Spleen (tissue), 11 donors: ENCODE results near the gene MEIS2. TPM values are rescaled to one million over a fixed set of nuclear protein-coding genes. Genes with fewer than 3 reads are reported as not detected.

Experiments
- DNase-seq: peaks from one replicate; pipeline ENCODE4 v3.0.0-alpha.2; 2020
- H3K27ac ChIP-seq, 8 donors: fragments of 200-600 bp; sonication (generic) in 7 of 8; 1 replicate in 4 of 8; 2 replicates in 4 of 8; pipeline versions ENCODE4 v1.5.0 to v1.8.0; 2016 to 2021; ENCODE audit warnings: inconsistent platforms in 4 of 8, mild to moderate bottlenecking in 4 of 8, moderate library complexity in 1 of 8
- H3K27me3 ChIP-seq, 7 donors: fragments of 200-600 bp; sonication (generic) in 6 of 7; replicated peaks in 1 of 7; 1 replicate in 4 of 7; 2 replicates in 3 of 7; pipeline versions ENCODE4 v1.5.0 to v1.8.0; 2016 to 2021; ENCODE audit warnings: inconsistent platforms in 3 of 7, mild to moderate bottlenecking in 1 of 7
- H3K36me3 ChIP-seq, 6 donors: fragments of 200-600 bp; sonication (generic) in 5 of 6; 1 replicate in 4 of 6; 2 replicates in 2 of 6; pipeline versions ENCODE4 v1.5.0 to v1.8.0; 2016 to 2021; ENCODE audit warnings: inconsistent platforms in 2 of 6
- H3K4me1 ChIP-seq, 6 donors: fragments of 200-600 bp; sonication (generic) in 5 of 6; 1 replicate in 3 of 6; 2 replicates in 3 of 6; pipeline versions ENCODE4 v1.5.0 to v1.8.0; 2016 to 2021; ENCODE audit warnings: inconsistent platforms in 3 of 6
- H3K4me3 ChIP-seq, 8 donors: fragments of 200-600 bp; sonication (generic) in 7 of 8; 1 replicate in 4 of 8; 2 replicates in 4 of 8; pipeline versions ENCODE4 v1.5.0 to v1.8.0; 2016 to 2021; ENCODE audit warnings: inconsistent platforms in 4 of 8, mild to moderate bottlenecking in 4 of 8, moderate library complexity in 2 of 8
- H3K9me3 ChIP-seq, 8 donors: fragments of 200-600 bp; sonication (generic) in 7 of 8; 1 replicate in 4 of 8; 2 replicates in 4 of 8; pipeline versions ENCODE4 v1.5.0 to v1.8.0; 2016 to 2021; ENCODE audit warnings: inconsistent platforms in 4 of 8
- POLR2A ChIP-seq, 3 donors: fragments of 450-650 bp; IDR thresholded peaks; one replicate each; pipeline ENCODE4 v1.5.1; 2017; ENCODE audit warnings: antibody characterized with exemption in 3 of 3, mild to moderate bottlenecking in 1 of 3
- POLR2AphosphoS5 ChIP-seq, 3 donors: sonication (generic); formaldehyde crosslinking; IDR thresholded peaks; one replicate each; pipeline ENCODE4 v1.5.1; 2017; ENCODE audit warnings: antibody characterized with exemption in 3 of 3
- WGBS, 5 donors: extraction: QIAGEN DNeasy Blood & Tissue Kit in 3 of 5; methylation state at CpG; one replicate each; pipeline versions ENCODE4 v1.1.5 to v1.1.7; 2013 to 2018; 5-methylcytosine and 5-hydroxymethylcytosine counted together
- intact Hi-C: fragments of 100-400 bp; cut with DNase I; formaldehyde crosslinking; loops from one replicate; pipeline ENCODE4 v1.15.0; 2023; ENCODE audit warnings: low total_unique reads
- polyA plus RNA-seq, 3 donors: library from polyadenylated mRNA; stranded (reverse); fragments of 200-250 nt; gene quantifications; one replicate each; pipeline ENCODE4 v1.2.1, GENCODE V29; 2013
- total RNA-seq, 7 donors: library from RNA; depleted of rRNA in 3 of 7; stranded (reverse); fragments of >200 nt in 3 of 7; fragmentation: NEBNext Ultra II Directional in 4 of 7; extraction: Animal tissue kit (Norgen Biotek cat#: 25700) in 4 of 7; gene quantifications; one replicate each; pipeline versions ENCODE4 v1.1.0 to v1.2.1, GENCODE V29; 2016 to 2021
- TF ChIP-seq, protein P1 (sequence below), 11 experiments: fragments of 200-600 bp in 7 of 11; fragments of 450-650 bp in 4 of 11; sonication (generic) in 4 of 11; IDR thresholded peaks in 8 of 11; conservative IDR thresholded peaks in 3 of 11; 1 replicate in 7 of 11; 2 replicates in 4 of 11; pipeline versions ENCODE4 v1.4.0 to v1.8.0; 2016 to 2021; ENCODE audit warnings: antibody characterized with exemption in 11 of 11, inconsistent platforms in 4 of 11, mild to moderate bottlenecking in 1 of 11
- donor health status: healthy with polysubstance abuse.
- donor health status: DM: no; HTN: no; CAD: no; lungs with moderate emphysema.
- donor health status: DM: no; HTN: no; CAD: no.
- donor health status: Bipolar disorder and iron deficiency.
- donor health status: healthy.
- donor health status: DM: no; HTN: no; CAD: no.
- donor health status: DM: yes; HTN: yes; CAD: no.

Gene MEIS2
- total and polyA plus RNA-seq, 10 donors = 2.6 to 57.2 (median 23.5) TPM

- 88 to 100% (median 96%) methylated on average over 1 of the region's 1 CpG for WGBS, 5 donors
- TF ChIP-seq POLR2A (IDR thresholded peaks at IDR 0.05) = no peak
- TF ChIP-seq, protein P1, sequence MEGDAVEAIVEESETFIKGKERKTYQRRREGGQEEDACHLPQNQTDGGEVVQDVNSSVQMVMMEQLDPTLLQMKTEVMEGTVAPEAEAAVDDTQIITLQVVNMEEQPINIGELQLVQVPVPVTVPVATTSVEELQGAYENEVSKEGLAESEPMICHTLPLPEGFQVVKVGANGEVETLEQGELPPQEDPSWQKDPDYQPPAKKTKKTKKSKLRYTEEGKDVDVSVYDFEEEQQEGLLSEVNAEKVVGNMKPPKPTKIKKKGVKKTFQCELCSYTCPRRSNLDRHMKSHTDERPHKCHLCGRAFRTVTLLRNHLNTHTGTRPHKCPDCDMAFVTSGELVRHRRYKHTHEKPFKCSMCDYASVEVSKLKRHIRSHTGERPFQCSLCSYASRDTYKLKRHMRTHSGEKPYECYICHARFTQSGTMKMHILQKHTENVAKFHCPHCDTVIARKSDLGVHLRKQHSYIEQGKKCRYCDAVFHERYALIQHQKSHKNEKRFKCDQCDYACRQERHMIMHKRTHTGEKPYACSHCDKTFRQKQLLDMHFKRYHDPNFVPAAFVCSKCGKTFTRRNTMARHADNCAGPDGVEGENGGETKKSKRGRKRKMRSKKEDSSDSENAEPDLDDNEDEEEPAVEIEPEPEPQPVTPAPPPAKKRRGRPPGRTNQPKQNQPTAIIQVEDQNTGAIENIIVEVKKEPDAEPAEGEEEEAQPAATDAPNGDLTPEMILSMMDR (IDR thresholded peaks at IDR 0.05 in 8 of 11, conservative IDR thresholded peaks at IDR 0.05 in 3 of 11) = no peak
- no peak for TF ChIP-seq POLR2AphosphoS5 (IDR thresholded peaks at IDR 0.05)
Observed at GRCh38 chr15:36958606-36959005, 141.7 kb downstream of the MEIS2 start.

DNA sequence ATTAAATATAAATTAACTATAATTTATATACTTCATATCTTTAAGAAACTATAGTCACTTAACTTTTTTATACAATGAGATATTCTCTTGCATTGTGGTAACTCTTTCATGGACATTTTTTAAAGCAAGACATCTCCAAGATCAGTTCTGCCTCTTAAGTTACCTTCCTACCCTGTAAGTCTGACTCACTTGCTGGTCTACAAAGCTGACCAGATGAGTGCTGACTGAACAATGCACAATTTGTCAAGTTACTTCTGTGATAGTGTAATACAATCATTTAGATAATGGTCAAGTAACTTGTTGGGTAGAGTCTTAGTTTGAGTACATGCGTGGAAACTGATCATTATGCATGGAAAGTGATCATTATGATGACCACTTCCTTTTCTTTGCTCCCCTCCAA is 145.9 kb downstream of the MEIS2 start:
- Histone ChIP-seq H3K9me3 (no peaks in the 10 kb centered on the region), H3K36me3 (no peaks in the 10 kb centered on the region), H3K4me3 (no peak overlapping the region), H3K4me1 (no peaks in the 10 kb centered on the region), H3K27ac (no peak overlapping the region), H3K27me3 (no peaks in the 10 kb centered on the region)
- DNase-seq = no peak
- 67 to 92% (median 91%) methylated on average over 1 of the region's 1 CpG for WGBS, 5 donors
- TF ChIP-seq POLR2A (IDR thresholded peaks at IDR 0.05) (no peak), POLR2AphosphoS5 (IDR thresholded peaks at IDR 0.05) (no peak)
- intact Hi-C loops = no loop called here

More at GRCh38 chr15:36958606-36959005, 141.7 kb downstream of the MEIS2 start:
- no peaks in the 10 kb centered on the region for H3K9me3 ChIP-seq
- no peak for DNase-seq
- H3K27me3 ChIP-seq = no peaks in the 10 kb centered on the region
- no peak overlapping the region for H3K27ac ChIP-seq
- intact Hi-C loops = no loop called here
- H3K4me1 ChIP-seq = peaks cover 0 to 4% (median 0%) of the 10 kb centered on the region in 6 donors
- no peak overlapping the region for H3K4me3 ChIP-seq
- H3K36me3 ChIP-seq = no peaks in the 10 kb centered on the region

DNA sequence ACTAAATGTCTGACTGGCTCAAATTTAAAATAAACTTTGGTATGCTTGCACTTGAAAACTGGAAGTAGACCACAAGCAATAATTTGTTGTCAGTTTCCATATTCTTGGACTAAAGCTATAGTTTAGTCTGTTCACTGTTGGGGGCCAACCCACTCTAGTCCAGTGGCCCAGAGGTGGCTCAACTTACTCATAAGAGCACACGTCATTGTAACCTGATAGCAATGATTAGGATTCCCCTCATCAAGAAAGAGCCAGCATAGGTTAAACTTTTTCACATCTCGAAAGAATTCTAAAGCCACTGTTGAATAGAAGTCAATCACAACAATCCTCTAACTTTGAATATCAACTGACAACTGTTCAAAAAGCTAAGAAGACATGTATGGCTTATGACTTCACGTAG is 147.0 kb downstream of the MEIS2 start:
- 57 to 89% (median 76%) methylated on average over 3 of the region's 3 CpGs for WGBS, 5 donors
- intact Hi-C loops = no loop called here
- Histone ChIP-seq H3K27me3 (no peaks in the 10 kb centered on the region), H3K9me3 (no peaks in the 10 kb centered on the region), H3K4me1 (no peaks in the 10 kb centered on the region), H3K4me3 (no peak overlapping the region), H3K27ac (no peak overlapping the region), H3K36me3 (no peaks in the 10 kb centered on the region)
- DNase-seq = no peak
- TF ChIP-seq, protein P1 (IDR thresholded peaks at IDR 0.05 in 8 of 11, conservative IDR thresholded peaks at IDR 0.05 in 3 of 11) = no peak
- TF ChIP-seq POLR2AphosphoS5 (IDR thresholded peaks at IDR 0.05) = no peak
- TF ChIP-seq POLR2A (IDR thresholded peaks at IDR 0.05) = no peak

GRCh38 chr15:36951731-36952247 is 148.6 kb downstream of the MEIS2 start:
- Histone ChIP-seq H3K9me3 (no peaks in the 10 kb centered on the region), H3K4me3 (no peak overlapping the region), H3K36me3 (no peaks in the 10 kb centered on the region), H3K27me3 (no peaks in the 10 kb centered on the region), H3K4me1 (no peaks in the 10 kb centered on the region), H3K27ac (no peak overlapping the region)
- TF ChIP-seq, protein P1 (IDR thresholded peaks at IDR 0.05 in 8 of 11, conservative IDR thresholded peaks at IDR 0.05 in 3 of 11) = no peak
- TF ChIP-seq POLR2A (IDR thresholded peaks at IDR 0.05) (no peak), POLR2AphosphoS5 (IDR thresholded peaks at IDR 0.05) (no peak)
- 45 to 60% (median 49%) methylated on average over 6 of the region's 6 CpGs for WGBS, 5 donors
- DNase-seq = no peak
- intact Hi-C loops = no loop called here

DNA sequence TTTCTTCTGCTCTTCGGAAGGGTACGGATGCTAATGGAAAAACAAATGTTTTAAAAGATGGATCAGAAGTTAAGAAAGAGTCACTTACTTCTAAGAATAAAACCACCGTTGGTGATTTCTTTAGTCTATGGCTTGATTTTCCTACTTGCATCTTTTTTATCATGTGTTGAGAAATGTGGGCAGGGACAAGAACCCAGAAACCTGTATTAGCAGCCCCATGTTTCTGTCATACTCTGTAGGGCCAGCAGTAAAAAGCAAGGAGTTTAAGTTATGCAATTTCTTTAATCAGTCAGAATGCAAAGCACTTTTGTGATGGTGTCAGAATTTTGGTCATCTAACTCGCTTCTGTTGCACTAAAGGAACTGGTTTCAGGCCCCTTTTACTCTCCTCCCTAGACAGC is 150.0 kb downstream of the MEIS2 start:
- H3K9me3 ChIP-seq = no peaks in the 10 kb centered on the region
- no peak overlapping the region for H3K27ac ChIP-seq
- TF ChIP-seq, protein P1 (IDR thresholded peaks at IDR 0.05 in 8 of 11, conservative IDR thresholded peaks at IDR 0.05 in 3 of 11) = no peak
- TF ChIP-seq POLR2AphosphoS5 (IDR thresholded peaks at IDR 0.05) (no peak), POLR2A (IDR thresholded peaks at IDR 0.05) (no peak)
- DNase-seq = no peak
- 88 to 95% (median 93%) methylated on average over 4 of the region's 4 CpGs for WGBS, 5 donors
- H3K36me3 ChIP-seq = no peaks in the 10 kb centered on the region
- H3K4me1 ChIP-seq = no peaks in the 10 kb centered on the region
- intact Hi-C loops = no loop called here
- H3K27me3 ChIP-seq = no peaks in the 10 kb centered on the region
- H3K4me3 ChIP-seq = no peak overlapping the region
